HepG2 (cell line): ENCODE measurements around the gene SLC38A2. TPM values are rescaled to one million over a fixed set of nuclear protein-coding genes. Genes with fewer than 3 reads are reported as not detected.

Experiments used
- FOXA3 ChIP-seq: IDR thresholded peaks from 2 replicates; pipeline ENCODE4 v1.6.1; 2016; ENCODE audit warnings: missing genetic modification reagents, missing compliant biosample characterization
- POGZ ChIP-seq: sonication (generic); formaldehyde crosslinking; IDR thresholded peaks from 2 replicates; pipeline ENCODE4 v1.4.0; 2020; ENCODE audit warnings: mild to moderate bottlenecking, missing genetic modification reagents
- ZNF10 ChIP-seq: sonication (generic); formaldehyde crosslinking; IDR thresholded peaks from 2 replicates; pipeline ENCODE4 v1.4.0; 2020; ENCODE audit warnings: mild to moderate bottlenecking, low read depth, missing genetic modification reagents, borderline replicate concordance
- ZNF850 ChIP-seq: sonication (generic); formaldehyde crosslinking; conservative IDR thresholded peaks from 2 replicates; pipeline ENCODE4 v1.9.0; 2021; ENCODE audit warnings: mild to moderate bottlenecking, missing genetic modification reagents
- polyA plus RNA-seq, 8 experiments: library from polyadenylated mRNA; depleted of rRNA in 3 of 8; stranded (reverse) in 7 of 8; unstranded in 1 of 8; fragments of >200 nt; fragmentation: Illumina TruSeq in 4 of 8; extraction: Trizol in 4 of 8; gene quantifications; 2 replicates each; pipeline versions ENCODE4 v1.2.1 to v1.2.3, GENCODE V29; 2011 to 2016; ENCODE audit warnings: low read depth in 4 of 8, missing spikeins in 1 of 8, mixed read lengths in 1 of 8; ENCODE audit not compliant: insufficient read depth in 1 of 8
- total RNA-seq, 5 experiments: library from RNA; depleted of rRNA; stranded (reverse); fragments of >200 nt; fragmentation: Illumina TruSeq; extraction: Trizol; gene quantifications; 2 replicates each; pipeline ENCODE4 v1.2.3, GENCODE V29; 2016; ENCODE audit warnings: low read depth in 1 of 5
- TF ChIP-seq, protein P1 (sequence below): sonication (generic); formaldehyde crosslinking; IDR thresholded peaks from 2 replicates; pipeline ENCODE4 v1.5.0; 2020; ENCODE audit warnings: mild to moderate bottlenecking, missing genetic modification reagents, borderline replicate concordance
- TF ChIP-seq, protein P2 (sequence below), 2 experiments: fragments of 450-650 bp in 1 of 2; sonication (generic) in 1 of 2; formaldehyde crosslinking in 1 of 2; IDR thresholded peaks; 2 replicates each; pipeline versions ENCODE4 v1.6.1 to v1.8.0; 2016 to 2022; ENCODE audit warnings: antibody characterized with exemption in 1 of 2, mild to moderate bottlenecking in 1 of 2, missing genetic modification reagents in 1 of 2
- TF ChIP-seq, protein P3 (sequence below): sonication (generic); formaldehyde crosslinking; IDR thresholded peaks from 2 replicates; pipeline ENCODE4 v1.5.0; 2020; ENCODE audit warnings: mild to moderate bottlenecking, missing genetic modification reagents

Gene SLC38A2
- total and polyA plus RNA-seq, 2 of the 13 experiments (the other 11 are each of a cell fraction or from before 2014, with no cell fraction given), result 368 to 880 TPM

DNA sequence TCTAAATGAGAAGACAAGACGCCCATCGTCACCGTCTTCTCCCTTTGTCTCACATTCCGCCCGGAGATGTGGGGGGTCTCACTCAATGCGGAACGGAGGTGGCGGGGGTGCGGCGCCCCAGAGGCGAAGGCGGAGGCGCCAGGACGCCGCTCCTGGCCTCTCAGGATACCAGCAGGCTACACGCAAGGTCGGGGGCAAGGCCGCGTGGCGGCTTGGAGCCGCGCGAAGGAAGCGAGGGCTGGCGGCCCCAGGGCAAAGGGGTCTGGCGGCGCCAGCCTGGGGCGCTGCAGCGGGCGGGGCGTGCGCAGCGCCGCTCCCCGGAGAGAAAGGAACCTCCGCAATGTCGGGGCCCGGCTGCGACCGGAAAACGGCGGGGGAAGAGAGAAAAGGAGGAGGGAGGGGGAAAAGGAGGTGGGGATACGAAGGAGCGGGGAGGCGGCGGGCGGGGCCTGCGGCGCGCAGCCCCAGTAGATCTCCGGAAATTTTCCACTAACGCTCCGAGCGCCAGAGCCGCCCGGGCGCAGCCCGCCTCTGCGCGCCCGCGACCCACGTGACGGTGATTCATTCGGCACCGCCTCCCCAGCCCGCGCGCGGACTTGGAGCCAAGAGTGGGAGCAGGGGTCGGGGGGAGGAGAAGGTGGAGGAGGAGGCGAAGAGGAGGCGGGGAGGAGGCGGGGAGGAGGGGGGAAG is 10.5 kb upstream of the SLC38A2 start (continued):
- no peak for TF ChIP-seq ZNF10
- TF ChIP-seq, protein P1, sequence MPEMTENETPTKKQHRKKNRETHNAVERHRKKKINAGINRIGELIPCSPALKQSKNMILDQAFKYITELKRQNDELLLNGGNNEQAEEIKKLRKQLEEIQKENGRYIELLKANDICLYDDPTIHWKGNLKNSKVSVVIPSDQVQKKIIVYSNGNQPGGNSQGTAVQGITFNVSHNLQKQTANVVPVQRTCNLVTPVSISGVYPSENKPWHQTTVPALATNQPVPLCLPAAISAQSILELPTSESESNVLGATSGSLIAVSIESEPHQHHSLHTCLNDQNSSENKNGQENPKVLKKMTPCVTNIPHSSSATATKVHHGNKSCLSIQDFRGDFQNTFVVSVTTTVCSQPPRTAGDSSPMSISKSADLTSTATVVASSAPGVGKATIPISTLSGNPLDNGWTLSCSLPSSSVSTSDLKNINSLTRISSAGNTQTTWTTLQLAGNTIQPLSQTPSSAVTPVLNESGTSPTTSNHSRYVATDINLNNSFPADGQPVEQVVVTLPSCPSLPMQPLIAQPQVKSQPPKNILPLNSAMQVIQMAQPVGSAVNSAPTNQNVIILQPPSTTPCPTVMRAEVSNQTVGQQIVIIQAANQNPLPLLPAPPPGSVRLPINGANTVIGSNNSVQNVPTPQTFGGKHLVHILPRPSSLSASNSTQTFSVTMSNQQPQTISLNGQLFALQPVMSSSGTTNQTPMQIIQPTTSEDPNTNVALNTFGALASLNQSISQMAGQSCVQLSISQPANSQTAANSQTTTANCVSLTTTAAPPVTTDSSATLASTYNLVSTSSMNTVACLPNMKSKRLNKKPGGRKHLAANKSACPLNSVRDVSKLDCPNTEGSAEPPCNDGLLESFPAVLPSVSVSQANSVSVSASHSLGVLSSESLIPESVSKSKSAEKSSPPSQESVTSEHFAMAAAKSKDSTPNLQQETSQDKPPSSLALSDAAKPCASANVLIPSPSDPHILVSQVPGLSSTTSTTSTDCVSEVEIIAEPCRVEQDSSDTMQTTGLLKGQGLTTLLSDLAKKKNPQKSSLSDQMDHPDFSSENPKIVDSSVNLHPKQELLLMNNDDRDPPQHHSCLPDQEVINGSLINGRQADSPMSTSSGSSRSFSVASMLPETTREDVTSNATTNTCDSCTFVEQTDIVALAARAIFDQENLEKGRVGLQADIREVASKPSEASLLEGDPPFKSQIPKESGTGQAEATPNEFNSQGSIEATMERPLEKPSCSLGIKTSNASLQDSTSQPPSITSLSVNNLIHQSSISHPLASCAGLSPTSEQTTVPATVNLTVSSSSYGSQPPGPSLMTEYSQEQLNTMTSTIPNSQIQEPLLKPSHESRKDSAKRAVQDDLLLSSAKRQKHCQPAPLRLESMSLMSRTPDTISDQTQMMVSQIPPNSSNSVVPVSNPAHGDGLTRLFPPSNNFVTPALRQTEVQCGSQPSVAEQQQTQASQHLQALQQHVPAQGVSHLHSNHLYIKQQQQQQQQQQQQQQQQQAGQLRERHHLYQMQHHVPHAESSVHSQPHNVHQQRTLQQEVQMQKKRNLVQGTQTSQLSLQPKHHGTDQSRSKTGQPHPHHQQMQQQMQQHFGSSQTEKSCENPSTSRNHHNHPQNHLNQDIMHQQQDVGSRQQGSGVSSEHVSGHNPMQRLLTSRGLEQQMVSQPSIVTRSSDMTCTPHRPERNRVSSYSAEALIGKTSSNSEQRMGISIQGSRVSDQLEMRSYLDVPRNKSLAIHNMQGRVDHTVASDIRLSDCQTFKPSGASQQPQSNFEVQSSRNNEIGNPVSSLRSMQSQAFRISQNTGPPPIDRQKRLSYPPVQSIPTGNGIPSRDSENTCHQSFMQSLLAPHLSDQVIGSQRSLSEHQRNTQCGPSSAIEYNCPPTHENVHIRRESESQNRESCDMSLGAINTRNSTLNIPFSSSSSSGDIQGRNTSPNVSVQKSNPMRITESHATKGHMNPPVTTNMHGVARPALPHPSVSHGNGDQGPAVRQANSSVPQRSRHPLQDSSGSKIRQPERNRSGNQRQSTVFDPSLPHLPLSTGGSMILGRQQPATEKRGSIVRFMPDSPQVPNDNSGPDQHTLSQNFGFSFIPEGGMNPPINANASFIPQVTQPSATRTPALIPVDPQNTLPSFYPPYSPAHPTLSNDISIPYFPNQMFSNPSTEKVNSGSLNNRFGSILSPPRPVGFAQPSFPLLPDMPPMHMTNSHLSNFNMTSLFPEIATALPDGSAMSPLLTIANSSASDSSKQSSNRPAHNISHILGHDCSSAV (CRISPR knock-in tag), result no peak
- no peak for TF ChIP-seq ZNF850 (CRISPR knock-in tag)
- peak; percentile 88 for TF ChIP-seq POGZ
- TF ChIP-seq, protein P2, sequence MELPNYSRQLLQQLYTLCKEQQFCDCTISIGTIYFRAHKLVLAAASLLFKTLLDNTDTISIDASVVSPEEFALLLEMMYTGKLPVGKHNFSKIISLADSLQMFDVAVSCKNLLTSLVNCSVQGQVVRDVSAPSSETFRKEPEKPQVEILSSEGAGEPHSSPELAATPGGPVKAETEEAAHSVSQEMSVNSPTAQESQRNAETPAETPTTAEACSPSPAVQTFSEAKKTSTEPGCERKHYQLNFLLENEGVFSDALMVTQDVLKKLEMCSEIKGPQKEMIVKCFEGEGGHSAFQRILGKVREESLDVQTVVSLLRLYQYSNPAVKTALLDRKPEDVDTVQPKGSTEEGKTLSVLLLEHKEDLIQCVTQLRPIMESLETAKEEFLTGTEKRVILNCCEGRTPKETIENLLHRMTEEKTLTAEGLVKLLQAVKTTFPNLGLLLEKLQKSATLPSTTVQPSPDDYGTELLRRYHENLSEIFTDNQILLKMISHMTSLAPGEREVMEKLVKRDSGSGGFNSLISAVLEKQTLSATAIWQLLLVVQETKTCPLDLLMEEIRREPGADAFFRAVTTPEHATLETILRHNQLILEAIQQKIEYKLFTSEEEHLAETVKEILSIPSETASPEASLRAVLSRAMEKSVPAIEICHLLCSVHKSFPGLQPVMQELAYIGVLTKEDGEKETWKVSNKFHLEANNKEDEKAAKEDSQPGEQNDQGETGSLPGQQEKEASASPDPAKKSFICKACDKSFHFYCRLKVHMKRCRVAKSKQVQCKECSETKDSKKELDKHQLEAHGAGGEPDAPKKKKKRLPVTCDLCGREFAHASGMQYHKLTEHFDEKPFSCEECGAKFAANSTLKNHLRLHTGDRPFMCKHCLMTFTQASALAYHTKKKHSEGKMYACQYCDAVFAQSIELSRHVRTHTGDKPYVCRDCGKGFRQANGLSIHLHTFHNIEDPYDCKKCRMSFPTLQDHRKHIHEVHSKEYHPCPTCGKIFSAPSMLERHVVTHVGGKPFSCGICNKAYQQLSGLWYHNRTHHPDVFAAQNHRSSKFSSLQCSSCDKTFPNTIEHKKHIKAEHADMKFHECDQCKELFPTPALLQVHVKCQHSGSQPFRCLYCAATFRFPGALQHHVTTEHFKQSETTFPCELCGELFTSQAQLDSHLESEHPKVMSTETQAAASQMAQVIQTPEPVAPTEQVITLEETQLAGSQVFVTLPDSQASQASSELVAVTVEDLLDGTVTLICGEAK (IDR thresholded peaks at IDR 0.05), result no peak
- TF ChIP-seq, protein P2 (CRISPR knock-in tag; IDR thresholded peaks at IDR 0.05), result peak; percentile 23
- 0 out of 2 replicates have a peak, but pooled peaks have one; percentile 19 for TF ChIP-seq FOXA3 (CRISPR knock-in tag)
- TF ChIP-seq, protein P3, sequence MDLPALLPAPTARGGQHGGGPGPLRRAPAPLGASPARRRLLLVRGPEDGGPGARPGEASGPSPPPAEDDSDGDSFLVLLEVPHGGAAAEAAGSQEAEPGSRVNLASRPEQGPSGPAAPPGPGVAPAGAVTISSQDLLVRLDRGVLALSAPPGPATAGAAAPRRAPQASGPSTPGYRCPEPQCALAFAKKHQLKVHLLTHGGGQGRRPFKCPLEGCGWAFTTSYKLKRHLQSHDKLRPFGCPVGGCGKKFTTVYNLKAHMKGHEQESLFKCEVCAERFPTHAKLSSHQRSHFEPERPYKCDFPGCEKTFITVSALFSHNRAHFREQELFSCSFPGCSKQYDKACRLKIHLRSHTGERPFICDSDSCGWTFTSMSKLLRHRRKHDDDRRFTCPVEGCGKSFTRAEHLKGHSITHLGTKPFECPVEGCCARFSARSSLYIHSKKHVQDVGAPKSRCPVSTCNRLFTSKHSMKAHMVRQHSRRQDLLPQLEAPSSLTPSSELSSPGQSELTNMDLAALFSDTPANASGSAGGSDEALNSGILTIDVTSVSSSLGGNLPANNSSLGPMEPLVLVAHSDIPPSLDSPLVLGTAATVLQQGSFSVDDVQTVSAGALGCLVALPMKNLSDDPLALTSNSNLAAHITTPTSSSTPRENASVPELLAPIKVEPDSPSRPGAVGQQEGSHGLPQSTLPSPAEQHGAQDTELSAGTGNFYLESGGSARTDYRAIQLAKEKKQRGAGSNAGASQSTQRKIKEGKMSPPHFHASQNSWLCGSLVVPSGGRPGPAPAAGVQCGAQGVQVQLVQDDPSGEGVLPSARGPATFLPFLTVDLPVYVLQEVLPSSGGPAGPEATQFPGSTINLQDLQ, result no peak
